GM12878 (cell line): ENCODE results near the gene EPX. TPM values are rescaled to one million over a fixed set of nuclear protein-coding genes. Genes with fewer than 3 reads are reported as not detected.

Experiments used
- ATAC-seq: fragments of 200-7000 bp; cut with Tn5 transposase; 3 replicates; pipeline ENCODE4 v1.9.1; 2020; ENCODE audit warnings: mild to moderate bottlenecking, moderate library complexity
- BruUV-seq: library from RNA; stranded (reverse); fragments of 400-500 nt; replicated peaks from 2 replicates; lab custom pipeline; 2021; lab: Mats Ljungman, UMichigan
- CTCF ChIA-PET: fragments of 300-600 bp; sonication (Branson Sonifier 250); formaldehyde crosslinking; extraction: SDS; loops from one replicate; lab custom pipeline; 2021; ENCODE audit warnings: inconsistent platforms; lab: Yijun Ruan, JAX
- POLR2A ChIA-PET: fragments of 350-600 bp; formaldehyde crosslinking; extraction: SDS; loops from one replicate; lab custom pipeline; 2021; ENCODE audit warnings: inconsistent platforms; lab: Charles Lee
- RAD21 ChIA-PET: fragments of 300-600 bp; sonication (Branson Sonifier 250); formaldehyde crosslinking; loops from one replicate; lab custom pipeline; 2023; ENCODE audit warnings: antibody characterized with exemption; ENCODE audit not compliant: unreplicated experiment; lab: Charles Lee
- SMC1A ChIA-PET: fragments of 300-600 bp; sonication (Branson Sonifier 250); formaldehyde crosslinking; loops from one replicate; lab custom pipeline; 2023; ENCODE audit not compliant: unreplicated experiment, uncharacterized antibody; lab: Charles Lee
- DNase-seq: peaks from one replicate; pipeline ENCODE4 v3.0.0-alpha.2; 2011; ENCODE audit warnings: low read depth, low spot score
- FAIRE-seq: peaks from 3 replicates; lab custom pipeline; 2011; peaks lifted over from hg19 to GRCh38; lab: Jason Lieb, UNC
- H2AFZ ChIP-seq: 2 replicates; pipeline ENCODE4 v1.6.0; 2011; ENCODE audit warnings: low read depth, low read length, control low read depth; ENCODE audit not compliant: control insufficient read depth
- H3K27ac ChIP-seq: 2 replicates; pipeline ENCODE4 v1.5.1; 2011; ENCODE audit warnings: control low read depth; ENCODE audit not compliant: control insufficient read depth, insufficient read depth
- H3K27me3 ChIP-seq, 2 experiments: replicated peaks in 1 of 2; 2 replicates each; pipeline versions ENCODE4 v1.6.0 to v1.6.1; 2011; ENCODE audit warnings: low read length in 1 of 2; ENCODE audit not compliant: control insufficient read depth in 2 of 2, insufficient read depth in 2 of 2
- H3K36me3 ChIP-seq, 2 experiments: 2 replicates each; pipeline ENCODE4 v1.5.1; 2011; ENCODE audit warnings: low read length in 1 of 2; ENCODE audit not compliant: control insufficient read depth in 2 of 2, insufficient read depth in 2 of 2
- H3K4me1 ChIP-seq: 2 replicates; pipeline ENCODE4 v1.6.1; 2011; ENCODE audit warnings: mild to moderate bottlenecking, low read length, moderate library complexity, mixed read lengths; ENCODE audit not compliant: control insufficient read depth, insufficient read depth
- H3K4me2 ChIP-seq: 2 replicates; pipeline ENCODE4 v1.6.0; 2011; ENCODE audit warnings: control low read depth; ENCODE audit not compliant: control insufficient read depth, insufficient read depth
- H3K4me3 ChIP-seq: fragments of 200-600 bp; sonication (generic); 2 replicates; pipeline ENCODE4 v1.5.1; 2016
- H3K79me2 ChIP-seq: 2 replicates; pipeline ENCODE4 v1.6.0; 2011; ENCODE audit warnings: low read length; ENCODE audit not compliant: control insufficient read depth, insufficient read depth
- H3K9ac ChIP-seq: 2 replicates; pipeline ENCODE4 v1.8.0; 2011; ENCODE audit warnings: low read length, control low read depth, mixed read lengths; ENCODE audit not compliant: control insufficient read depth, insufficient read depth
- H3K9me3 ChIP-seq: replicated peaks from 3 replicates; pipeline ENCODE4 v1.5.1; 2011; ENCODE audit warnings: mild to moderate bottlenecking, low read length; ENCODE audit not compliant: control insufficient read depth, insufficient read depth
- H4K20me1 ChIP-seq: 2 replicates; pipeline ENCODE4 v1.6.0; 2011; ENCODE audit not compliant: control insufficient read depth, insufficient read depth
- ATF2 ChIP-seq: IDR thresholded peaks from 2 replicates; pipeline ENCODE4 v1.6.1; 2012; ENCODE audit warnings: low read length, inconsistent platforms
- BCL11A ChIP-seq: IDR thresholded peaks from 2 replicates; pipeline ENCODE4 v1.6.1; 2011; ENCODE audit warnings: low read depth, low read length
- CTCF ChIP-seq, 3 experiments: IDR thresholded peaks in 2 of 3; conservative IDR thresholded peaks in 1 of 3; 2 replicates each; pipeline ENCODE4 v1.5.1; 2011; ENCODE audit warnings: low read depth in 3 of 3, low read length in 3 of 3, mild to moderate bottlenecking in 3 of 3, control low read depth in 2 of 3, moderate library complexity in 2 of 3, inconsistent platforms in 1 of 3, mixed read lengths in 1 of 3; ENCODE audit not compliant: control insufficient read depth in 2 of 3, insufficient read depth in 1 of 3; ENCODE audit errors: extremely low read depth in 1 of 3
- CUX1 ChIP-seq: IDR thresholded peaks from 2 replicates; pipeline ENCODE4 v1.6.1; 2012; ENCODE audit warnings: improper control_type of control experiment, low read depth, low read length; ENCODE audit not compliant: insufficient replicate concordance
- REST ChIP-seq: IDR thresholded peaks from 2 replicates; pipeline ENCODE4 v1.6.1; 2012; ENCODE audit warnings: mild to moderate bottlenecking, low read depth, low read length
- WGBS: methylation state at CpG from one replicate; pipeline ENCODE4 v1.1.6; 2016; ENCODE audit warnings: low lambda C conversion rate; ENCODE audit not compliant: insufficient replicate concordance, insufficient coverage; ENCODE audit errors: missing lambda C conversion rate; 5-methylcytosine and 5-hydroxymethylcytosine counted together
- in situ Hi-C: fragments of 300-500 bp; cut with MboI; formaldehyde crosslinking; loops from 9 replicates; pipeline ENCODE4 v1.14.3; 2018; ENCODE audit warnings: mixed read lengths
- intact Hi-C: fragments of 100-400 bp; cut with micrococcal nuclease; formaldehyde crosslinking; loops from one replicate; pipeline ENCODE4 v1.14.2; 2022; ENCODE audit not compliant: unreplicated experiment
- polyA plus RNA-seq, 11 experiments: library from polyadenylated mRNA; depleted of rRNA in 4 of 11; unstranded in 6 of 11; stranded (reverse) in 5 of 11; fragments of >200 nt; fragmentation: Nextera tagmentation in 4 of 11; fragmentation: Illumina TruSeq in 1 of 11; extraction: Ambion mirVana in 4 of 11; extraction: Trizol in 1 of 11; gene quantifications; 1 replicate in 1 of 11; 2 replicates in 10 of 11; pipeline versions ENCODE4 v1.2.1 to v1.2.3, GENCODE V29; 2011 to 2016; ENCODE audit warnings: inconsistent platforms in 2 of 11, missing spikeins in 2 of 11, low read depth in 1 of 11
- total RNA-seq, 4 experiments: library from RNA; depleted of rRNA in 3 of 4; stranded (reverse); fragments of >200 nt in 3 of 4; fragmentation: Illumina TruSeq in 1 of 4; extraction: Trizol in 1 of 4; gene quantifications; 2 replicates each; pipeline versions ENCODE4 v1.2.1 to v1.2.3, GENCODE V29; 2013 to 2021

EPX gene
- total and polyA plus RNA-seq, 10 of the 15 experiments (the other 5 are each of a cell fraction or from before 2014, with no cell fraction given): 0.03 TPM; not detected in 9

- Histone ChIP-seq H3K4me1 (no peaks in the 10 kb centered on the region), H2AFZ (no peak overlapping the region), H3K36me3 (no peaks in the 10 kb centered on the region), H3K9me3 (no peaks in the 10 kb centered on the region), H3K4me3 (no peak overlapping the region), H3K4me2 (no peak overlapping the region), H3K27me3 (no peaks in the 10 kb centered on the region; a peak in 2 of 4 replicates), H3K27ac (no peak overlapping the region), H3K9ac (no peak overlapping the region), H4K20me1 (no peaks in the 10 kb centered on the region), H3K79me2 (no peaks in the 10 kb centered on the region)
- SMC1A ChIA-PET: interaction anchor here (1.3 kb wide), 1 partner anchor 9 kb away, joined by 5 read pairs; no protein-coding TSS in a partner anchor
- RAD21 ChIA-PET: interaction anchor here (1.4 kb wide), 1 partner anchor 9 kb away, joined by 5 read pairs; no protein-coding TSS in a partner anchor
- BruUV-seq: no TSS peak
- CTCF ChIA-PET: interaction anchor here (0.7 to 1.5 kb wide), 8 partner anchors 9 to 280 kb away, joined by 3 to 5 read pairs (median 3); no protein-coding TSS in a partner anchor
- in situ Hi-C loops: no loop called here
- POLR2A ChIA-PET: no interaction called here
- intact Hi-C loops: loop anchor here (1.0 to 5.0 kb wide), 2 partner anchors 60 to 322 kb away; partner anchors contain the start of gene MRPS23
- WGBS: 10% methylated on average over 2 of the region's 2 CpGs
- DNase-seq (peak; percentile 3), FAIRE-seq (no peak), ATAC-seq (peak; percentile 78)
- peak; percentile 69; the same call in 1 of the 2 replicates for TF ChIP-seq REST
- TF ChIP-seq CTCF (IDR thresholded peaks at IDR 0.05 in 2 of 3, conservative IDR thresholded peaks at IDR 0.05 in 1 of 3; ENCODE audit: control insufficient read depth in 2 of 3, extremely low read depth in 1 of 3, insufficient read depth in 1 of 3, low read depth in 3 of 3, low read length in 3 of 3): peak; percentile 49 to 57 (median 56); a peak in 5 of 6 replicates
- no peak for TF ChIP-seq BCL11A
- no peak for TF ChIP-seq CUX1
- no peak for TF ChIP-seq ATF2
Measured at GRCh38 chr17:58172369-58173071, 20.0 kb upstream of the EPX start.
